ENCODE results near the gene PLA1A.

The PLA1A gene

GRCh38 chr3:119624002-119624720 lies 26.5 kb downstream of the PLA1A start:
- TF ChIP-seq CTCF (IDR thresholded peaks at IDR 0.05; ENCODE audit: insufficient read depth, low read length, missing control alignments), result no peak
- no peak for DNase-seq (ENCODE audit: low read depth, low spot score)
- no peak overlapping the region for H3K4me3 ChIP-seq (ENCODE audit: low read depth, low read length)
- POLR2A ChIA-PET, result no interaction called here
- CTCF ChIA-PET, result no interaction called here

DNA sequence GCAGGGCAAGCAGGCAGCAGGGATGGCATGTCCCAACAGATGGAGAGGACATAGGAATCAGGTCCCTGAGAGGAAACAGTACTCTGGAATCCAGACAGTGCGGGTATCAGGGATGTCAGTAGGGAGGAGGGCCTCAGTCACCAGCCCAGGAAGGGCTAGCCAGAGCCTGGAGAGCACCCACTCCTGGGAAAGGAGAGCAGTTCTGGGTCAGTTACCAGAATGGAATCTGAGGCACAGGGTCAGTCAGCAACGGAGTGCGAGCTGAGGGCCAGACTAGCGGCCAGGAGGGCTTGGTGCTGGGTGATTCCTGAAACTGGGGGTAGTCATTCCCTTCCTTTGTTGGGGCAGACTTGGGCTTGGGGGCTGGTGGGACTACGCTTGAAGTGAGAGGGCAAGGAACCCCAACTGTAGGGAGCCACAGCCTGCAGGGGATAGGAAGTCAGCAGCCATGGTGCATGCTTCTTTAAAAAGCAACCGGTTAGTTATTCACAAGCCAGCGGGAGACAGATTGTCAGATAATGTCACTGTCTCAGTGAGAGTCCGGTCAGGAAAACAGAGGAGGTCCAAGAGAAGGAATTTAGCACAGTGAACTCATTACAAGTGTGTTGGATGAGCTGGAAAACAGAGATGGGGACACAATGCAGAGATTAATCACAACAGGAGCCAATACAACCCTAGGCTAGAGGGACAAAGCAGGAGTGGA lies 27.9 kb downstream of the PLA1A start:
- no peak overlapping the region for H3K4me3 ChIP-seq (ENCODE audit: low read depth, low read length)
- TF ChIP-seq CTCF (IDR thresholded peaks at IDR 0.05; ENCODE audit: insufficient read depth, low read length, missing control alignments), result no peak
- DNase-seq (ENCODE audit: low read depth, low spot score), result no peak
- ChIA-PET CTCF (no interaction called here), POLR2A (no interaction called here)

DNA sequence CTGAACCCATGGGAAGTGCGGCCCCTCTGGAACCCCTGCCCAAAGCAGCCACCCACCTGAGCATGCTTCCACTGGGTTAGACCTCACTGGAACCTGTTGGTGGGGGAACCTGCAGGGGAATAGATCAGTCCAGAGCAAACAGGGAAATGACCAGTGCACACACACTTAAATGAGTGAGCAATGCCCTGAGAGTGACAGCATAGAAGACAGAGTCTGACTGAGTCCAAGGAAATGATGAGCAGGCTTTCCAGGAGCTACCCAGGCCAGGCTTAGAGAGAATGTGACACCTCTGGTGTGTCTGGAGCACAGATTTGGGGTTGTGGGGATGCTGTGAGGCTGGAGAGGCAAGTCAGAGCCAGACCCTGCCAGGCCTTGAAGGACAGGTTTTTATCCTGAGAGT lies 28.5 kb downstream of the PLA1A start:
- POLR2A ChIA-PET, result no interaction called here
- CTCF ChIA-PET, result no interaction called here
- H3K4me3 ChIP-seq (ENCODE audit: low read depth, low read length), result no peak overlapping the region
- no peak for DNase-seq (ENCODE audit: low read depth, low spot score)
- TF ChIP-seq CTCF (IDR thresholded peaks at IDR 0.05; ENCODE audit: insufficient read depth, low read length, missing control alignments), result no peak

- no peak for DNase-seq (ENCODE audit: low read depth, low spot score)
- no peak for TF ChIP-seq CTCF (IDR thresholded peaks at IDR 0.05; ENCODE audit: insufficient read depth, low read length, missing control alignments)
- CTCF ChIA-PET, result interaction anchor here (1.4 kb wide), 1 partner anchor 9 kb away, joined by 4 read pairs; no protein-coding TSS in a partner anchor
- H3K4me3 ChIP-seq (ENCODE audit: low read depth, low read length), result no peak overlapping the region
- POLR2A ChIA-PET, result no interaction called here
These were observed 29.8 kb downstream of the PLA1A start for GRCh38 chr3:119627461-119627860.

- CTCF ChIA-PET, result interaction anchor here (1.0 kb wide), 1 partner anchor 25 kb away, joined by 3 read pairs; no protein-coding TSS in a partner anchor
- POLR2A ChIA-PET, result no interaction called here
- H3K4me3 ChIP-seq (ENCODE audit: low read depth, low read length), result no peak overlapping the region
- no peak for TF ChIP-seq CTCF (IDR thresholded peaks at IDR 0.05; ENCODE audit: insufficient read depth, low read length, missing control alignments)
- no peak for DNase-seq (ENCODE audit: low read depth, low spot score)
These were observed 30.7 kb downstream of the PLA1A start for GRCh38 chr3:119628390-119628789.

GRCh38 chr3:119628816-119629445 lies 31.2 kb downstream of the PLA1A start:
- ChIA-PET POLR2A (no interaction called here), CTCF (interaction anchor here (1.0 kb wide), 1 partner anchor 25 kb away, joined by 3 read pairs; no protein-coding TSS in a partner anchor)
- DNase-seq (ENCODE audit: low read depth, low spot score), result no peak
- H3K4me3 ChIP-seq (ENCODE audit: low read depth, low read length), result no peak overlapping the region
- no peak for TF ChIP-seq CTCF (IDR thresholded peaks at IDR 0.05; ENCODE audit: insufficient read depth, low read length, missing control alignments)

Data from AG04449 (cell line).